GM12892 (cell line): ENCODE data around the gene RNASE13.

Experiments
- POLR2A ChIP-seq: IDR thresholded peaks from 2 replicates; pipeline ENCODE4 v1.6.1; 2011; ENCODE audit warnings: low read depth, low read length, control low read depth
- POLR2AphosphoS5 ChIP-seq: IDR thresholded peaks from 2 replicates; pipeline ENCODE4 v1.6.1; 2011; ENCODE audit warnings: low read depth, low read length, control low read depth
- TAF1 ChIP-seq: IDR thresholded peaks from 2 replicates; pipeline ENCODE4 v1.6.1; 2011; ENCODE audit warnings: low read depth, mild to moderate bottlenecking, control low read depth, low read length, borderline replicate concordance

DNA sequence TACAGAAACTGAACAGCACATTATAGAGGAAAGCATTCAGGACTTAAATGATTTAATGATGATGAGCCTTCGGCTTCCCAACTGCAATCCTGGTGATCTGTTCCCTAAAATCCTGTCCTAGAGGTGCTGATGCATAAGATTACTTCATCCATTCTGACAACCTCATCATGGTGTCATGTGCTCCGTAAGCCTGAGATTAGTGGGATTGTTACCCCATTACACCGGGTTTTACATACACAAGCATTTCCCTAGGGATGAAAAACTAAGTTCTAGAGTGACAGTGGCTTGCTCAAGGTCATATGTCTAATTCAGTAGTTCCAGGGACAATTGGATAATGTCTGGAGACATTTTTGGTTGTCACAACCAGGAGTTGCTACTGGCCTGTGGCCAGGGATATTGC is 2.5 kb upstream of the RNASE13 start:
- TF ChIP-seq TAF1 (no peak), POLR2AphosphoS5 (no peak), POLR2A (no peak)
